Inflammatory macrophage treated with lipopolysaccharide for 1 hour (primary cell): ENCODE data around the gene POLR2B.
A peak's percentile ranks its signal among the peaks of the same experiment; 100 is the strongest.
"Not testable (repeated sequence)": the region's sequence is repeated elsewhere in the genome, so short reads cannot be mapped to it uniquely, and the experiment has no call there.

ENCODE experiments used
- DNase-seq, 2 donors: peaks; one replicate each; pipeline ENCODE4 v3.0.0-alpha.2; 2020 to 2022

The POLR2B gene

DNA sequence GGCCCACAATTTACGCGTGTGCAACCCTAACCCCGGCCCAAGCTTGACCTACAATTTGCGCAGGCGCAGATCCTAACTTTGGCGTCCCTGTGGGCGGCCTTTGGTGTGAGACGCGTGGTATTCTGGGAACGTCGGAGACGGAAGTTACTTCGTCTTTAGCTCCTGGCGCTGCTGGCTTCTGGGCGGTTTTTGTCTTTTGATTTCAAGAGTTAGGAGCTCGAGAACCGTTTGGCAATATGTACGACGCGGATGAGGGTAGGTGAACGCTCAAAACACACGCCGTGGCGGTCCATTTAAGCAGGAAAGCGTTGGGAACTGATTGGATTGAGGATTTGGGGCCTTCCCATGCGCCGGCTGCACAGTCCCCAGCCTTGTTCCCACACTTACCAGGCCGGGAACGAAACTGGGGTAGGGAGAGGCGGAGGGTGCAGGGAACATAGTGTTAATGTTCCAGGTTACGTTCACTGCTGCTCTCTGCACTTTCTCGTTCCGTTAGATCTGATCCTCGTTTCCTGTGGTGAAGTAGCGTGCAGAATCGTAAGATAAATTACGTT, at the start of gene POLR2B:
Gene POLR2B, plus strand, starts transcription at position 147 of the 554 bp plus-strand sequence. Its CDS starts 90 bp downstream, at position 237.
- DNase-seq = peak; percentile 98 to 99

DNA sequence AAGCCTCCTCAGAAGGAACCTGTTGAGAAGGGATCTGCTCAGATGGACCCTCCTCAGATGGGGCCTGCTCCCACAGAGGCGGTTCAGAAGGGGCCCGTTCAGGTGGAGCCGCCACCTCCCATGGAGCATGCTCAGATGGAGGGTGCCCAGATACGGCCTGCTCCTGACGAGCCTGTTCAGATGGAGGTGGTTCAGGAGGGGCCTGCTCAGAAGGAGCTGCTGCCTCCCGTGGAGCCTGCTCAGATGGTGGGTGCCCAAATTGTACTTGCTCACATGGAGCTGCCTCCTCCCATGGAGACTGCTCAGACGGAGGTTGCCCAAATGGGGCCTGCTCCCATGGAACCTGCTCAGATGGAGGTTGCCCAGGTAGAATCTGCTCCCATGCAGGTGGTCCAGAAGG, 48.1 kb upstream of the POLR2B start:
- DNase-seq = no peak

DNA sequence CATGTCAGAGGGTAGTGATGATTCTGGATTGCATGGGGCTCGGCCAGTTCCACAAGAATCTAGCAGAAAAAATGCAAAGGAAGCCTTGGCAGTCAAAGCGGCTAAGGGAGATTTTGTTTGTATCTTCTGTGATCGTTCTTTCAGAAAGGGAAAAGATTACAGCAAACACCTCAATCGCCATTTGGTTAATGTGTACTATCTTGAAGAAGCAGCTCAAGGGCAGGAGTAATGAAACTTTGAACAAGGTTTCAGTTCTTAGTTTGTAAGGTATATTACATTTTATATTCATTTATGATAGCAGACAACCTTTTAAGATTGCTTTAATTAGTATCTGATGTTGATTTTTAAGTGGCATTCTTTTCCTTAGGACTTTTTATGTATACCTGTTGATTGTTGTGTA, 46.8 kb upstream of the POLR2B start:
- no peak for DNase-seq

- no peak for DNase-seq
These were observed 41.4 kb upstream of the POLR2B start for GRCh38 chr4:56937262-56937661.

DNA sequence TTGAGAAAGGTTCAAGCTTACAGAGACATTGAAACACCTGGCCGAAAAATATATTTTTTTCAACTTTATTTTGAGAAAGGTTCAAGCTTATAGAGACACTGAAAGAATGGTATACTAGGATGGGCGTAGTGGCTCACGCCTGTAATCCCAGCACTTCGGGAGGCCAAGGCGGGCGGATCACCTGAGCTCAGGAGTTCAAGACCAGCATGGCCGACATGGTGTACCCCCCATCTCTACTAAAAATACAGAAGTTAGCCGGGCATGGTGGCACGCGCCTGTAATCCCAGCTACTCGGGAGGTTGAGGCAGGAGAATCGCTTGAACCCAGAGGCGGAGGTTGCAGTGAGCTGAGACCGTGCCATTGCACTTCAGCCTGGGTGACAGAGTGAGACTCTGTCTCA, 38.9 kb upstream of the POLR2B start:
- not testable (repeated sequence) for DNase-seq

DNA sequence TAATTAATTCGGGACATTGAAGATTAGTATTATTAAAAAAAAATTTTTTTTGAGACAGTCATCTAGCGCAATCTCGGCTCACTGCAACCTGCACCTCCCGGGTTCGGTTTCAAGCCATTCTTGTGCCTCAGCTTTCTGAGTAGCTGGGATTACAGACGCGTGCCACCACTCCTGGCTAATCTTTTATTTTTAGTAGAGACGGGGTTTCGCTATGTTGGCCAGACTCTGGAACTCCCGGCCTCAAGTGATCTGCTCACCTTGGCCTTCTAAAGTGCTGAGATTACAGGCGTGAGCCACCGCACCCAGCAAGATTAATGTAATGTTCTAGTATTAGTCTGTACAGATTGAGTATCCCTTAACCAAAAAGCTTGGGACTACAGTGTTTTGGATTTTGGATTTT, 38.3 kb upstream of the POLR2B start:
- no peak for DNase-seq

DNA sequence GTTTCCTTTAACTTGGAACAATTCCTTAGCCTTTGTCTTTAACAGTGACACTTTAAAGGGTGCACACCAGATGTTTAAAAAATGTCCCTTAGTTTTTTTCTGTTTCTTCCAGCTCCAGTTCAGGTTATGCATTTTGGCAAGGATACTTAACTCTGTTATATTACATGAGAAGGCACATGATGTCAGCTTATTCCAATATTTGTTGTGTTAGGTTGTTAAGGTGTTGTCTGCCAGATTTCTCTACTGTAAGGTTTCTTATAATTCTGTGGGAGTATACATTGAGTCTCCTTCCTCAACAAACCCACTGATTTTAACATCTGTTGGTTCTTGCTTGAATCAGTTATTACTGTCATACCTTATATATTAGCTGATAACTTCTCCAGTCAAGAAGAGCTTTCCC, 37.7 kb upstream of the POLR2B start:
- DNase-seq = no peak

DNA sequence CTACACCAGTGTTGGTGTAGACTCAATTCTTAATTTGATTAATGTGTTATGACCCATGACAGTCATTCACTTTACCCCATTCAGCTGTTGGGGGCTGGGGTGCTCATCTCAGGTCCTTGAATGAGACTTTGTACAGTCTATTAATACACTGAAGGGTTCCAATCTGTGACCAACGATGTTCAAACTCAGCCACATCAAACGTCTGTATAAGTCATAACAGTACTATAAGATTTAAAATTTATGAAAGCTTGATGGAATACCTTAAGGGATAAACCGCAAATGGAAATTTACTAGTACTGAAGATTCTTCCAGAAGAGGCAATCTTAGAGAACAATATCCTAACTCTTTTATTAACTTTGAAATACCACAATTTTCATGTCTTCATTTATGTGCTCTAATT, 37.3 kb upstream of the POLR2B start:
- DNase-seq = no peak

DNA sequence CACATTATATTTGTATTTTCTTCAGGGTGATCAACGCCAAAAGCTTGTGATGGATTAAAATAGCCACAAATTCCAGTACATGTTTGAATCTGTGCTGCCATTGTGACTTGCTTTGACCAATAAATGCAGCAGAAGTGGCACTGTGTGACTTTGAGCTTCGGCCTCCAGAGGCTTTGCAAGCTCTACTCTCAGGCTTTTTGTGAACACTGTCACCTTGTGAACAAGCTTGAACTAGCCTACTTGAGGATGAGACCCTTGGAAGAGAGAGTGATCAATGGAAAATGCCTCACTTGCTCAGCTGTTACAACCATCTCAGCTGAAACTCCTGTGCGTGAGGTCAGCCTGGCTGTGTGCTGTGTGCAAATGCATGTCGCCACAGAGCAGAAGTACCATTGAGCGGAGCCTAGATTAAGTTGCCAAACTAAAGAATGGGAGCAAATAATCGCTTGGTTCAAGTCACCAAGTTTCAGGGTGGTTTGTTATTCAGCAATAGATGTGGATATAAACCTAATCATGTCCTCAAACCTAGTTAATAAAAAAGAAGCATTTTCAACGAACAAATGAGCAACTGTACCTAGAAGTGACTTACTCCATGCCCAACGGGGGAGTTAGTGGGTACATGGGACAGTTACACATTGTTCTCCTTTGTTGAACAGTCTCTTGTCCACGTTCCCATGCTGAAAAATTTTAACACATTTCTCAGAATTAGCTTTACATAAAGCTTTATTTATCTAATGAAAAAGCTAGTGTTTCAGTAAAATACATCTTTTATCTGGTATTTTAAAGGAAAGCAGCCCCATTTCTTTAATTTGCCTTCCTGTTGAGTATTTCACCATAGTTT, 24.8 kb upstream of the POLR2B start:
- DNase-seq = no peak

DNA sequence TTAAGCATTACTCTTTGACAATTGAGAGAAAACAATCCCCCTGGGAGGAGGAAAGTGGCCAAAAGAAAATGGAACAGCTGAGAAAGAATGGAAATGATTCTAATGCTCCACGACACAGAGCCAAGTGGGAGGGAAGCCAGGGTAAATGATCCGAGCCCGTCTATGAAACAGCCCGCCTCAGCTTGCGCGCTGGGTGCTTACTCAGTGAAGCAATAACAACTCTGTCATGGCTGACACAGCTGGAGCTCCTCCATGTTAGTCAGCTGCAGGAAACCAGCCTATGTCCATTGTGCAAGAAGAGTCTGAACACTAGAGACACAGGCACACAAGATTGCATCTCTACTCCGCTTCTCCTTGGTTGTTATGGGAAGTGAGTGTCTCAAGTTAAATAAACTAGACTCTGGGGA, 20.6 kb upstream of the POLR2B start:
- peak; percentile 83 to 96 for DNase-seq

GRCh38 chr4:56959100-56959499, 19.6 kb upstream of the POLR2B start:
- DNase-seq = no peak

GRCh38 chr4:56961107-56961500, 17.6 kb upstream of the POLR2B start:
- no peak for DNase-seq

- DNase-seq = no peak
These were observed 7.3 kb upstream of the POLR2B start for GRCh38 chr4:56971383-56971782.

DNA sequence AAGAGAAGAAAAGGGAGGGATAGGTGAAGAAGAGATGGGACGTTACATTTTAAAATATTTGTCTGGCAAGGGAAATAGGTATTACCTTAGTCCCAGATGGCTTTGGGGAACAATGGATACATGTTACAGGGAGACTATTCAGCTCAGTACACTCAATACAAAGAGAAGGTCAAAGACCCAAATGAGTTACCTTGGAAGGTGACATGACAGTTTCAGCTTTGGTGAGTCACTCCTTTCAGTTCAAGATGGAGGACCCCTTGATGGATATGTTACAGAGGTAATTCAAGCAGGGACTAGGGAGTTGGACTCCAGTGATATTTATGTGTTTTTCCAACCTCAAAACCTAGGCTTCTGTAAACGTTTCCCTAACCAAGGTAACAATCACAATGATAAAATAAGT, 6.3 kb upstream of the POLR2B start:
- DNase-seq = no peak

- peak; percentile 11 to 45 for DNase-seq
These were observed 5.9 kb upstream of the POLR2B start for GRCh38 chr4:56972809-56973208.

DNA sequence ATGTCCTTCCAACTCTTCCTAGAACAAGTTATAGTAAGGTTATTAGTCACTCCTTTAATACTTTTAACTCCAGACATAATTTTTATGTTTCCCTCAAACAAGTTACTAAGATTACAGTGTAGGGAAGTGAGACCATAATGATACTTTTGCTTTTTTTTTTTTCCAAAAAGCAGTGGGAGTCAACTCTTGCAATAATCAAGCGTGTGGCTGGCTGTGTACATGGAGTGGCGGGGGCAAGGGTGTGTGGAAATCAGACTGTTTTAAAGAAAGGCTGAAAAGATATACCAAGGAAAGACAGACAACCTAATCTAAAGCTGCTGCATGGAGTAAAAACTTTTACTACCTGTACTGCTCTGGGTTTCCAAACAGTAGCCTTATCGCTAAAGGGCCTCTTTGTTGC, 5.4 kb upstream of the POLR2B start:
- DNase-seq = peak; percentile 54 to 74

- no peak for DNase-seq
These were observed 2.3 kb upstream of the POLR2B start for GRCh38 chr4:56976283-56976836.

- peak in 1 of 2 donors; percentile 23 for DNase-seq
These were observed 1.8 kb upstream of the POLR2B start for GRCh38 chr4:56976837-56977320.

DNA sequence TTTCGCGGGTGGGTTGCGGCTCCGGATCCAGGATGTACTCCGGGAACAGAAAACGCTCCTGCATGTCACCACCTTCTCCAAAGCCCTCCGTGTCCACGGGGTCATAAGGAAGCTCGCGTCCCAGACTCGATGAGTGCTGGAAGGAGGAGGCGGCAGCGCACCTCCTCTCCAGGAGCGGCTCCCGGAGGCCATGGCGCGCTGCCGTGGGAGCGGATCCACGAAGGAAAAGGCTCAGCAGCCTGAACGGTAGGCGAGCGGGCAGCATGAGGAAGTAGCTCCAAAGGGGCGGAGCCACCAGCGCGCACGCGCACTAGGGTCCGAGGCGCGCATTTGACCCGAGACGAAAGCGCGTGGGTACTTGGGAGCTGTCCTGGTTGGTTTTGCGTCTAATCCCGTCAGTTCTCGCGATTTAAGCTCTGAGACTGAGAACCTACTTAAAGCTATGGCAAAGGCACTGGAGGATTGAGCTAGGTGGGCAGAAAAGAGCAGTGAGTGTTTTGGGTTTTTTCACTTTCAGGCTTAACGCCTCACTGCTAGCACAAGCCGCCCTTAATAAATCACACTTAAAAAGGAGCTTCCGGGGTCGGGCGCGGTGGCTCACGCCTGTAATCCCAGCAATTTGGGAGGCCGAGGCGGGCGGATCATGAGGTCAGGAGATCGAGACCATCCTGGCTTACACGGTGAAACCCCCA, 1.2 kb upstream of the POLR2B start, which contains the start of gene NOA1:
Gene NOA1, minus strand, starts transcription at position 286 of the 692 bp plus-strand sequence. Its CDS starts 21 bp downstream, at position 265.
- peak; percentile 99 to 100 for DNase-seq

GRCh38 chr4:56979421-56980072, 851 bp downstream of the POLR2B start:
- DNase-seq = peak; percentile 18 to 30

- DNase-seq = no peak
These were observed 3.1 kb downstream of the POLR2B start for GRCh38 chr4:56981795-56982201.

DNA sequence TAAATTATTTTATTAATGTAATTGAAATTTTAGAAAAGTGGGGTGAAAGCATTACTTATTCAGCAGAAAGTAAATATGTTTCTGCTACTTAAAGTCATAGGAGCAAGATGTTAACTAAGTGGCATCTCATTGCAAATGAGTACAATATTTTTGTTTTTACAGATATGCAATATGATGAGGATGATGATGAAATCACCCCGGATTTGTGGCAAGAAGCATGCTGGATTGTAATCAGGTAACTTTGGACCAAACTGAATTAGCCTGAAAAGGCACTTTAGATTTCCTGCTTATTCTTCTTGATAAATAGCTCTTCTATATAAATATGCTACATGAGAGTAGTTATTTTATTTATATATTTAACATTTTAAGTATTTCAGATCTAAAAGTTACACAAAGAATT, 7.5 kb downstream of the POLR2B start:
- no peak for DNase-seq

DNA sequence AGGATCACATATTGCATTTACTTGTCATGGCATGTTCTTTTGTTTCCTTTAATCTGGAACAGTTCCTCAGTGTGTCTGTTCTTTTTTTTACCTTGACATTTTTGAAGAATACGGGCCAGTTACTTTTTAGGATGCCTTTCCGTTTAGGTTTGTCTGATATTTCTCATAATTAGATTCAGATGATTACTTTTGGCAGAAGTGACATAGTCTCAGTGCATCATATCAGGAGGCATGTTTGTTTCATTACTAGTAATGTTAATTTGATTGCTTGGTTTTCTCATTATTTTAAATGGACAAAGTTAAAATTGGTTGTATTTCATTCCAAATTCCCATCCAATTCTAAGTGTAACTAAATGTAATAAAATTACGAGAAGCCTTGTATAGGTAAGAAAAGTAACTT, 8.3 kb downstream of the POLR2B start:
- DNase-seq = no peak
